ENCODE measurements around the gene UFL1. TPM values are rescaled to one million over a fixed set of nuclear protein-coding genes. Genes with fewer than 3 reads are reported as not detected.

The UFL1 gene
- total and polyA plus RNA-seq, 12 donors = 19.7 to 54.4 (median 32.5) TPM

DNA sequence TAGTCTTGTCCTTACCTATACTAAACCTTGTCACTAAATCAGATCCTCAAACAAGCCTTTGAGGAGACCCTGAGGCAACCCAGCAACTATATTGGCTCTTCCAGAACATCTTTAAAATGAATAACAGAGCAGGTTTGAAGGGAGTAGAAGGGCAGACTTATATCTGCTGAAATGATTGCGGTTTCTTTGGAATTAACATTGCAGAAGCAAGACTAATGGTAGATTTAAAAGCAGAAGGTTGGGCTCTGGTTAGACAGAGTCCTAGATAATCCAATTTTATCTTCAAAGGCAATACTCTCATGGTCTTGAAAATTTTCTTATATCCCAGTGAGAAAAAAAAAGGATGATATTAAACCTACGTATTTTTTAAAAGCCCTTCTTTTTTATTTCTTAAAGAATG is 60.4 kb downstream of the UFL1 start:
- no peaks in the 10 kb centered on the region for H3K27me3 ChIP-seq
- 78 to 86% (median 84%) methylated on average over 2 of the region's 2 CpGs for WGBS, 4 donors
- intact Hi-C loops (cut with DNase I) = no loop called here
- peaks cover 6 to 10% of the 10 kb centered on the region in 2 donors for H3K4me1 ChIP-seq (replicated peaks in 1 of 2)
- H3K36me3 ChIP-seq (replicated peaks in 1 of 2) = no peaks in the 10 kb centered on the region
- TF ChIP-seq, protein P1, sequence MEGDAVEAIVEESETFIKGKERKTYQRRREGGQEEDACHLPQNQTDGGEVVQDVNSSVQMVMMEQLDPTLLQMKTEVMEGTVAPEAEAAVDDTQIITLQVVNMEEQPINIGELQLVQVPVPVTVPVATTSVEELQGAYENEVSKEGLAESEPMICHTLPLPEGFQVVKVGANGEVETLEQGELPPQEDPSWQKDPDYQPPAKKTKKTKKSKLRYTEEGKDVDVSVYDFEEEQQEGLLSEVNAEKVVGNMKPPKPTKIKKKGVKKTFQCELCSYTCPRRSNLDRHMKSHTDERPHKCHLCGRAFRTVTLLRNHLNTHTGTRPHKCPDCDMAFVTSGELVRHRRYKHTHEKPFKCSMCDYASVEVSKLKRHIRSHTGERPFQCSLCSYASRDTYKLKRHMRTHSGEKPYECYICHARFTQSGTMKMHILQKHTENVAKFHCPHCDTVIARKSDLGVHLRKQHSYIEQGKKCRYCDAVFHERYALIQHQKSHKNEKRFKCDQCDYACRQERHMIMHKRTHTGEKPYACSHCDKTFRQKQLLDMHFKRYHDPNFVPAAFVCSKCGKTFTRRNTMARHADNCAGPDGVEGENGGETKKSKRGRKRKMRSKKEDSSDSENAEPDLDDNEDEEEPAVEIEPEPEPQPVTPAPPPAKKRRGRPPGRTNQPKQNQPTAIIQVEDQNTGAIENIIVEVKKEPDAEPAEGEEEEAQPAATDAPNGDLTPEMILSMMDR (IDR thresholded peaks at IDR 0.05) = no peak
- TF ChIP-seq POLR2A (IDR thresholded peaks at IDR 0.05) = no peak
- no peak for DNase-seq
- H3K4me3 ChIP-seq = no peak overlapping the region
- H3K9me3 ChIP-seq (replicated peaks in 1 of 3) = no peaks in the 10 kb centered on the region
- peak overlapping the region in 1 of 5 donors; percentile 18 for H3K27ac ChIP-seq

DNA sequence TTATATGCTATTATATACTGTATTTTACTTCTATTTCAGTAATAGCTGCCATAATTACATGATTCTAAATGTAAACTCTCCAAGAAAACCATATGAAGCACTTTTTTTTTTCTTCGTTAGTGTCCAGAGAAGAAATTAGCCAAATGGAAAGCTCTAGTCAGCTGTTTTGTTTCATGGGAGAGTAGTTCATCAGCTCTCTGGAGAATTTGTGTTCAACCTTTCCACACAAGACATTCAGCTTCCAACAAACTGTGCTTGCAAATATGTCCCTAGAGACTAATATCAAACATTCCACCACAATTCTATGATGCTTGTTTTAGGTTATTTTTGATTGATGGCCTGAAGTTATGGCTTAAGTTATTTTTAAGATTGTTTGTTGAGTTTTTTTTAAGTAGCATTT is 60.8 kb downstream of the UFL1 start:
- intact Hi-C loops (cut with DNase I) = no loop called here
- Histone ChIP-seq H3K4me3 (no peak overlapping the region), H3K4me1 (replicated peaks in 1 of 2) (peaks cover 2 to 6% of the 10 kb centered on the region in 2 donors), H3K27me3 (no peaks in the 10 kb centered on the region), H3K27ac (no peak overlapping the region), H3K36me3 (replicated peaks in 1 of 2) (no peaks in the 10 kb centered on the region), H3K9me3 (replicated peaks in 1 of 3) (no peaks in the 10 kb centered on the region)
- DNase-seq = no peak
- 61 to 74% (median 69%) methylated on average over 1 of the region's 1 CpG for WGBS, 4 donors
- no peak for TF ChIP-seq POLR2A (IDR thresholded peaks at IDR 0.05)
- TF ChIP-seq, protein P1 (IDR thresholded peaks at IDR 0.05) = no peak

DNA sequence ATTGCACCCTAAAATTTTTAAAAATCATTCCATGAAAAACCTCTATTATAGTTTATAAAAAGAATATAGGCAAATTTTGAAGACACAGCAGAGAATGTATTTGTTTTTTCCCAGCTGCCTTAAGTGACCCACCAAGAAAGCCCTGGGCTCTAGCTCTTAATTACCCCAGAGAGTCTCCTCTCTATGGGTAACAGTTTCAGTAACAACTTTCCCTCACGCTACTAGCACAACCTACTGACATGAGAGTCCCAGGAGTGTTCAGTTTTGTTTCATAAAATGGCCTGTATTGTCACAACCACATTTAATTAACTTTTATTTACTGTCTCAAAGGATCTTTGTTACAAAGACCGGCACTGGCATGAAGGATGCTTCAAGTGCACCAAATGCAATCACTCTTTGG is 82.8 kb downstream of the UFL1 start:
- intact Hi-C loops (cut with DNase I) = no loop called here
- no peaks in the 10 kb centered on the region for H3K9me3 ChIP-seq (replicated peaks in 1 of 3)
- no peak overlapping the region for H3K4me3 ChIP-seq
- no peak for DNase-seq
- H3K4me1 ChIP-seq (replicated peaks in 1 of 2) = no peaks in the 10 kb centered on the region
- no peaks in the 10 kb centered on the region for H3K36me3 ChIP-seq (replicated peaks in 1 of 2)
- no peaks in the 10 kb centered on the region for H3K27me3 ChIP-seq
- no peak for TF ChIP-seq POLR2A (IDR thresholded peaks at IDR 0.05)
- TF ChIP-seq, protein P1 (IDR thresholded peaks at IDR 0.05) = no peak
- 61 to 75% (median 71%) methylated on average over 2 of the region's 2 CpGs for WGBS, 4 donors
- H3K27ac ChIP-seq = no peak overlapping the region

Other genes starting within 250 kb of the UFL1 start
- 10 to 100 TPM in 7 of 9 donors, 1 to 10 TPM in 2; 2.3 to 48.1 (median 14.9) TPM for gene FHL5, start 41.3 kb downstream of the UFL1 start, total RNA-seq
- gene FHL5, start 41.3 kb downstream of the UFL1 start, polyA plus RNA-seq = 10 to 100 TPM in 1 of 3 donors, 1 to 10 TPM in 2; 6.4 to 11.2 (median 7.1) TPM

All from adrenal gland (tissue), 12 donors.